GM23338 (cell line): ENCODE data around the gene CCDC60. TPM values are rescaled to one million over a fixed set of nuclear protein-coding genes. Genes with fewer than 3 reads are reported as not detected.

Experiments used
- ATAC-seq: fragments of 200-7000 bp; cut with Tn5 transposase; 3 replicates; pipeline ENCODE4 v1.9.1; 2020
- DNase-seq: peaks from one replicate; pipeline ENCODE4 v3.0.0-alpha.2; 2015; ENCODE audit warnings: low spot score
- H2AFZ ChIP-seq: fragments of 200-600 bp; sonication (generic); 2 replicates; pipeline ENCODE4 v1.8.0; 2016; ENCODE audit warnings: antibody characterized with exemption, mild to moderate bottlenecking, moderate library complexity
- H3F3A ChIP-seq: fragments of 200-600 bp; sonication (generic); replicated peaks from 2 replicates; pipeline ENCODE4 v1.8.0; 2017; ENCODE audit warnings: antibody characterized with exemption, mixed run types, low read depth
- H3K27ac ChIP-seq: fragments of 200-600 bp; sonication (generic); 2 replicates; pipeline ENCODE4 v1.6.1; 2016; ENCODE audit warnings: low read depth
- H3K27me3 ChIP-seq: fragments of 200-600 bp; sonication (generic); 2 replicates; pipeline ENCODE4 v1.8.0; 2016; ENCODE audit warnings: mild to moderate bottlenecking, mixed run types, moderate library complexity; ENCODE audit not compliant: insufficient read depth
- H3K36me3 ChIP-seq: fragments of 200-600 bp; sonication (generic); 2 replicates; pipeline ENCODE4 v1.8.0; 2016; ENCODE audit warnings: mild to moderate bottlenecking; ENCODE audit not compliant: insufficient read depth
- H3K4me1 ChIP-seq: fragments of 200-600 bp; sonication (generic); 2 replicates; pipeline ENCODE4 v1.8.0; 2016; ENCODE audit warnings: mild to moderate bottlenecking, moderate library complexity; ENCODE audit not compliant: insufficient read depth
- H3K4me2 ChIP-seq: fragments of 200-600 bp; sonication (generic); 2 replicates; pipeline ENCODE4 v1.7.1; 2017; ENCODE audit warnings: mixed run types
- H3K4me3 ChIP-seq: fragments of 200-600 bp; sonication (generic); 2 replicates; pipeline ENCODE4 v1.6.1; 2016; ENCODE audit warnings: mixed run types
- H3K79me2 ChIP-seq: fragments of 200-600 bp; sonication (generic); replicated peaks from 2 replicates; pipeline ENCODE4 v1.8.0; 2017; ENCODE audit warnings: mild to moderate bottlenecking; ENCODE audit not compliant: insufficient read depth
- H3K9me2 ChIP-seq: fragments of 200-600 bp; sonication (generic); 2 replicates; pipeline ENCODE4 v1.8.0; 2017; ENCODE audit not compliant: insufficient read depth
- H4K20me1 ChIP-seq: fragments of 200-600 bp; sonication (generic); replicated peaks from 2 replicates; pipeline ENCODE4 v1.8.0; 2017; ENCODE audit warnings: mild to moderate bottlenecking; ENCODE audit not compliant: insufficient read depth
- H3K27ac Mint-ChIP-seq: 2 replicates; pipeline ENCODE4 v1.8.0; 2020; ENCODE audit warnings: inconsistent platforms, mild to moderate bottlenecking, moderate library complexity, mixed read lengths
- H3K27me3 Mint-ChIP-seq: 3 replicates; pipeline ENCODE4 v1.8.0; 2022; ENCODE audit warnings: low read depth, mild to moderate bottlenecking, moderate library complexity, mixed read lengths, inconsistent platforms; ENCODE audit not compliant: insufficient read depth, poor library complexity
- H3K36me3 Mint-ChIP-seq: 3 replicates; pipeline ENCODE4 v1.8.0; 2021; ENCODE audit warnings: low read depth, mild to moderate bottlenecking, inconsistent platforms, moderate library complexity, mixed read lengths
- H3K4me1 Mint-ChIP-seq: 3 replicates; pipeline ENCODE4 v1.8.0; 2020; ENCODE audit warnings: mild to moderate bottlenecking, inconsistent platforms, mixed read lengths
- H3K4me3 Mint-ChIP-seq: 3 replicates; pipeline ENCODE4 v1.8.0; 2021; ENCODE audit warnings: moderate library complexity, mild to moderate bottlenecking, inconsistent platforms, mixed read lengths
- H3K9me3 Mint-ChIP-seq: 3 replicates; pipeline ENCODE4 v1.8.0; 2020; ENCODE audit warnings: moderate library complexity, mild to moderate bottlenecking, inconsistent platforms, mixed read lengths
- CREB1 ChIP-seq: fragments of 250-450 bp; sonication (Bioruptor Pico); IDR thresholded peaks from 2 replicates; pipeline ENCODE4 v1.5.0; 2020; ENCODE audit warnings: low read depth, mild to moderate bottlenecking, moderate library complexity
- EZH2 ChIP-seq: fragments of 200-600 bp; sonication (generic); IDR thresholded peaks from one replicate; pipeline ENCODE4 v1.8.0; 2017; ENCODE audit warnings: antibody characterized with exemption, mild to moderate bottlenecking, low read depth; ENCODE audit not compliant: unreplicated experiment
- EZH2phosphoT487 ChIP-seq: fragments of 200-600 bp; sonication (generic); IDR thresholded peaks from one replicate; pipeline ENCODE4 v1.8.1; 2018; ENCODE audit warnings: antibody characterized with exemption; ENCODE audit not compliant: unreplicated experiment
- NANOG ChIP-seq: IDR thresholded peaks from 2 replicates; pipeline ENCODE4 v1.6.1; 2016; ENCODE audit warnings: antibody characterized with exemption, borderline replicate concordance
- POLR2AphosphoS5 ChIP-seq: IDR thresholded peaks from 2 replicates; pipeline ENCODE4 v1.6.1; 2016; ENCODE audit warnings: antibody characterized with exemption, low read depth
- STAT1 ChIP-seq: IDR thresholded peaks from one replicate; pipeline ENCODE4 v1.6.1; 2016; ENCODE audit warnings: antibody characterized with exemption; ENCODE audit not compliant: unreplicated experiment
- ZNF114 ChIP-seq: fragments of 250-450 bp; sonication (Bioruptor Pico); IDR thresholded peaks from 2 replicates; pipeline ENCODE4 v1.5.0; 2020; ENCODE audit warnings: mild to moderate bottlenecking, moderate library complexity
- polyA plus RNA-seq: library from polyadenylated mRNA; unstranded; fragments of >200 nt; fragmentation: Nextera tagmentation; extraction: Ambion mirVana; gene quantifications from 2 replicates; pipeline ENCODE4 v1.2.1, GENCODE V29; 2016
- total RNA-seq: library from RNA; depleted of rRNA; stranded (reverse); fragments of >200 nt; shearing (Covaris generic); gene quantifications from 2 replicates; pipeline ENCODE4 v1.2.3, GENCODE V29; 2014
- TF ChIP-seq, protein P1 (sequence below): IDR thresholded peaks from 2 replicates; pipeline ENCODE4 v1.6.1; 2016; ENCODE audit warnings: antibody characterized with exemption
- TF ChIP-seq, protein P2 (sequence below): fragments of 250-450 bp; sonication (Bioruptor Pico); IDR thresholded peaks from 2 replicates; pipeline ENCODE4 v1.5.0; 2020; ENCODE audit warnings: mild to moderate bottlenecking, moderate library complexity
- TF ChIP-seq, protein P3 (sequence below): IDR thresholded peaks from one replicate; pipeline ENCODE4 v1.6.1; 2018; ENCODE audit warnings: antibody characterized with exemption; ENCODE audit not compliant: unreplicated experiment
- TF ChIP-seq, protein P4 (sequence below), 2 experiments: fragments of 200-600 bp in 1 of 2; sonication (generic) in 1 of 2; conservative IDR thresholded peaks; 2 replicates each; pipeline versions ENCODE4 v1.5.1 to v1.6.1; 2016 to 2017; ENCODE audit warnings: antibody characterized with exemption in 2 of 2, low read depth in 2 of 2, mild to moderate bottlenecking in 2 of 2, moderate library complexity in 1 of 2

CCDC60 gene
- total and polyA plus RNA-seq, 2 experiments from 2014 or later, result 0.53 TPM; not detected in 1

GRCh38 chr12:119296535-119296934, 38.0 kb upstream of the CCDC60 start:
- Histone ChIP-seq H3K4me2 (no peak overlapping the region), H3F3A (no peaks in the 10 kb centered on the region), H3K27ac (no peak overlapping the region), H3K4me1 (no peaks in the 10 kb centered on the region), H3K4me3 (no peak overlapping the region), H3K9me2 (no peaks in the 10 kb centered on the region), H2AFZ (no peak overlapping the region), H3K27me3 (no peaks in the 10 kb centered on the region), H4K20me1 (no peaks in the 10 kb centered on the region), H3K79me2 (no peaks in the 10 kb centered on the region), H3K36me3 (no peaks in the 10 kb centered on the region)
- Mint-ChIP-seq H3K36me3 (no peaks in the 10 kb centered on the region), H3K27me3 (peaks cover 2% of the 10 kb centered on the region), H3K4me1 (no peaks in the 10 kb centered on the region), H3K9me3 (no peaks in the 10 kb centered on the region), H3K4me3 (no peak overlapping the region), H3K27ac (no peak overlapping the region)
- DNase-seq, result no peak
- no peak for ATAC-seq
- TF ChIP-seq, protein P1, sequence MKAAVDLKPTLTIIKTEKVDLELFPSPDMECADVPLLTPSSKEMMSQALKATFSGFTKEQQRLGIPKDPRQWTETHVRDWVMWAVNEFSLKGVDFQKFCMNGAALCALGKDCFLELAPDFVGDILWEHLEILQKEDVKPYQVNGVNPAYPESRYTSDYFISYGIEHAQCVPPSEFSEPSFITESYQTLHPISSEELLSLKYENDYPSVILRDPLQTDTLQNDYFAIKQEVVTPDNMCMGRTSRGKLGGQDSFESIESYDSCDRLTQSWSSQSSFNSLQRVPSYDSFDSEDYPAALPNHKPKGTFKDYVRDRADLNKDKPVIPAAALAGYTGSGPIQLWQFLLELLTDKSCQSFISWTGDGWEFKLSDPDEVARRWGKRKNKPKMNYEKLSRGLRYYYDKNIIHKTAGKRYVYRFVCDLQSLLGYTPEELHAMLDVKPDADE, result no peak
- TF ChIP-seq EZH2phosphoT487 (no peak), STAT1 (no peak), EZH2 (no peak), CREB1 (CRISPR knock-in tag) (no peak), POLR2AphosphoS5 (no peak), ZNF114 (CRISPR knock-in tag) (no peak), NANOG (no peak)
- TF ChIP-seq, protein P2, sequence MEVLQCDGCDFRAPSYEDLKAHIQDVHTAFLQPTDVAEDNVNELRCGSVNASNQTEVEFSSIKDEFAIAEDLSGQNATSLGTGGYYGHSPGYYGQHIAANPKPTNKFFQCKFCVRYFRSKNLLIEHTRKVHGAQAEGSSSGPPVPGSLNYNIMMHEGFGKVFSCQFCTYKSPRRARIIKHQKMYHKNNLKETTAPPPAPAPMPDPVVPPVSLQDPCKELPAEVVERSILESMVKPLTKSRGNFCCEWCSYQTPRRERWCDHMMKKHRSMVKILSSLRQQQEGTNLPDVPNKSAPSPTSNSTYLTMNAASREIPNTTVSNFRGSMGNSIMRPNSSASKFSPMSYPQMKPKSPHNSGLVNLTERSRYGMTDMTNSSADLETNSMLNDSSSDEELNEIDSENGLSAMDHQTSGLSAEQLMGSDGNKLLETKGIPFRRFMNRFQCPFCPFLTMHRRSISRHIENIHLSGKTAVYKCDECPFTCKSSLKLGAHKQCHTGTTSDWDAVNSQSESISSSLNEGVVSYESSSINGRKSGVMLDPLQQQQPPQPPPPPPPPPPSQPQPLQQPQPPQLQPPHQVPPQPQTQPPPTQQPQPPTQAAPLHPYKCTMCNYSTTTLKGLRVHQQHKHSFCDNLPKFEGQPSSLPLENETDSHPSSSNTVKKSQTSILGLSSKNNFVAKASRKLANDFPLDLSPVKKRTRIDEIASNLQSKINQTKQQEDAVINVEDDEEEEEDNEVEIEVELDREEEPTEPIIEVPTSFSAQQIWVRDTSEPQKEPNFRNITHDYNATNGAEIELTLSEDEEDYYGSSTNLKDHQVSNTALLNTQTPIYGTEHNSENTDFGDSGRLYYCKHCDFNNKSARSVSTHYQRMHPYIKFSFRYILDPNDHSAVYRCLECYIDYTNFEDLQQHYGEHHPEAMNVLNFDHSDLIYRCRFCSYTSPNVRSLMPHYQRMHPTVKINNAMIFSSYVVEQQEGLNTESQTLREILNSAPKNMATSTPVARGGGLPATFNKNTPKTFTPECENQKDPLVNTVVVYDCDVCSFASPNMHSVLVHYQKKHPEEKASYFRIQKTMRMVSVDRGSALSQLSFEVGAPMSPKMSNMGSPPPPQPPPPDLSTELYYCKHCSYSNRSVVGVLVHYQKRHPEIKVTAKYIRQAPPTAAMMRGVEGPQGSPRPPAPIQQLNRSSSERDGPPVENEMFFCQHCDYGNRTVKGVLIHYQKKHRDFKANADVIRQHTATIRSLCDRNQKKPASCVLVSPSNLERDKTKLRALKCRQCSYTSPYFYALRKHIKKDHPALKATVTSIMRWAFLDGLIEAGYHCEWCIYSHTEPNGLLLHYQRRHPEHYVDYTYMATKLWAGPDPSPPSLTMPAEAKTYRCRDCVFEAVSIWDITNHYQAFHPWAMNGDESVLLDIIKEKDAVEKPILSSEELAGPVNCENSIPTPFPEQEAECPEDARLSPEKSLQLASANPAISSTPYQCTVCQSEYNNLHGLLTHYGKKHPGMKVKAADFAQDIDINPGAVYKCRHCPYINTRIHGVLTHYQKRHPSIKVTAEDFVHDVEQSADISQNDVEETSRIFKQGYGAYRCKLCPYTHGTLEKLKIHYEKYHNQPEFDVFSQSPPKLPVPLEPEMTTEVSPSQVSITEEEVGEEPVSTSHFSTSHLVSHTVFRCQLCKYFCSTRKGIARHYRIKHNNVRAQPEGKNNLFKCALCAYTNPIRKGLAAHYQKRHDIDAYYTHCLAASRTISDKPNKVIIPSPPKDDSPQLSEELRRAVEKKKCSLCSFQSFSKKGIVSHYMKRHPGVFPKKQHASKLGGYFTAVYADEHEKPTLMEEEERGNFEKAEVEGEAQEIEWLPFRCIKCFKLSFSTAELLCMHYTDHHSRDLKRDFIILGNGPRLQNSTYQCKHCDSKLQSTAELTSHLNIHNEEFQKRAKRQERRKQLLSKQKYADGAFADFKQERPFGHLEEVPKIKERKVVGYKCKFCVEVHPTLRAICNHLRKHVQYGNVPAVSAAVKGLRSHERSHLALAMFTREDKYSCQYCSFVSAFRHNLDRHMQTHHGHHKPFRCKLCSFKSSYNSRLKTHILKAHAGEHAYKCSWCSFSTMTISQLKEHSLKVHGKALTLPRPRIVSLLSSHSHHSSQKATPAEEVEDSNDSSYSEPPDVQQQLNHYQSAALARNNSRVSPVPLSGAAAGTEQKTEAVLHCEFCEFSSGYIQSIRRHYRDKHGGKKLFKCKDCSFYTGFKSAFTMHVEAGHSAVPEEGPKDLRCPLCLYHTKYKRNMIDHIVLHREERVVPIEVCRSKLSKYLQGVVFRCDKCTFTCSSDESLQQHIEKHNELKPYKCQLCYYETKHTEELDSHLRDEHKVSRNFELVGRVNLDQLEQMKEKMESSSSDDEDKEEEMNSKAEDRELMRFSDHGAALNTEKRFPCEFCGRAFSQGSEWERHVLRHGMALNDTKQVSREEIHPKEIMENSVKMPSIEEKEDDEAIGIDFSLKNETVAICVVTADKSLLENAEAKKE (CRISPR knock-in tag), result no peak
- TF ChIP-seq, protein P3, sequence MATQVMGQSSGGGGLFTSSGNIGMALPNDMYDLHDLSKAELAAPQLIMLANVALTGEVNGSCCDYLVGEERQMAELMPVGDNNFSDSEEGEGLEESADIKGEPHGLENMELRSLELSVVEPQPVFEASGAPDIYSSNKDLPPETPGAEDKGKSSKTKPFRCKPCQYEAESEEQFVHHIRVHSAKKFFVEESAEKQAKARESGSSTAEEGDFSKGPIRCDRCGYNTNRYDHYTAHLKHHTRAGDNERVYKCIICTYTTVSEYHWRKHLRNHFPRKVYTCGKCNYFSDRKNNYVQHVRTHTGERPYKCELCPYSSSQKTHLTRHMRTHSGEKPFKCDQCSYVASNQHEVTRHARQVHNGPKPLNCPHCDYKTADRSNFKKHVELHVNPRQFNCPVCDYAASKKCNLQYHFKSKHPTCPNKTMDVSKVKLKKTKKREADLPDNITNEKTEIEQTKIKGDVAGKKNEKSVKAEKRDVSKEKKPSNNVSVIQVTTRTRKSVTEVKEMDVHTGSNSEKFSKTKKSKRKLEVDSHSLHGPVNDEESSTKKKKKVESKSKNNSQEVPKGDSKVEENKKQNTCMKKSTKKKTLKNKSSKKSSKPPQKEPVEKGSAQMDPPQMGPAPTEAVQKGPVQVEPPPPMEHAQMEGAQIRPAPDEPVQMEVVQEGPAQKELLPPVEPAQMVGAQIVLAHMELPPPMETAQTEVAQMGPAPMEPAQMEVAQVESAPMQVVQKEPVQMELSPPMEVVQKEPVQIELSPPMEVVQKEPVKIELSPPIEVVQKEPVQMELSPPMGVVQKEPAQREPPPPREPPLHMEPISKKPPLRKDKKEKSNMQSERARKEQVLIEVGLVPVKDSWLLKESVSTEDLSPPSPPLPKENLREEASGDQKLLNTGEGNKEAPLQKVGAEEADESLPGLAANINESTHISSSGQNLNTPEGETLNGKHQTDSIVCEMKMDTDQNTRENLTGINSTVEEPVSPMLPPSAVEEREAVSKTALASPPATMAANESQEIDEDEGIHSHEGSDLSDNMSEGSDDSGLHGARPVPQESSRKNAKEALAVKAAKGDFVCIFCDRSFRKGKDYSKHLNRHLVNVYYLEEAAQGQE, result no peak
- TF ChIP-seq, protein P4, sequence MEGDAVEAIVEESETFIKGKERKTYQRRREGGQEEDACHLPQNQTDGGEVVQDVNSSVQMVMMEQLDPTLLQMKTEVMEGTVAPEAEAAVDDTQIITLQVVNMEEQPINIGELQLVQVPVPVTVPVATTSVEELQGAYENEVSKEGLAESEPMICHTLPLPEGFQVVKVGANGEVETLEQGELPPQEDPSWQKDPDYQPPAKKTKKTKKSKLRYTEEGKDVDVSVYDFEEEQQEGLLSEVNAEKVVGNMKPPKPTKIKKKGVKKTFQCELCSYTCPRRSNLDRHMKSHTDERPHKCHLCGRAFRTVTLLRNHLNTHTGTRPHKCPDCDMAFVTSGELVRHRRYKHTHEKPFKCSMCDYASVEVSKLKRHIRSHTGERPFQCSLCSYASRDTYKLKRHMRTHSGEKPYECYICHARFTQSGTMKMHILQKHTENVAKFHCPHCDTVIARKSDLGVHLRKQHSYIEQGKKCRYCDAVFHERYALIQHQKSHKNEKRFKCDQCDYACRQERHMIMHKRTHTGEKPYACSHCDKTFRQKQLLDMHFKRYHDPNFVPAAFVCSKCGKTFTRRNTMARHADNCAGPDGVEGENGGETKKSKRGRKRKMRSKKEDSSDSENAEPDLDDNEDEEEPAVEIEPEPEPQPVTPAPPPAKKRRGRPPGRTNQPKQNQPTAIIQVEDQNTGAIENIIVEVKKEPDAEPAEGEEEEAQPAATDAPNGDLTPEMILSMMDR (conservative IDR thresholded peaks at IDR 0.05; ENCODE audit: low read depth in 2 of 2), result no peak
